Fibroblast of mammary gland (primary cell): ENCODE data around the gene CYS1.
"Not testable (repeated sequence)": the region's sequence is repeated elsewhere in the genome, so short reads cannot be mapped to it uniquely, and the experiment has no call there.

Experiments
- DNase-seq: peaks from one replicate; pipeline ENCODE4 v3.0.0-alpha.2; 2010; ENCODE audit warnings: low read depth
- H3K4me3 ChIP-seq: 2 replicates; pipeline ENCODE4 v1.5.1; 2011; ENCODE audit warnings: low read depth, mild to moderate bottlenecking, low read length, moderate library complexity; ENCODE audit not compliant: control insufficient read depth
- TF ChIP-seq, protein P1 (sequence below): conservative IDR thresholded peaks from 2 replicates; pipeline ENCODE4 v1.5.1; 2011; ENCODE audit warnings: low read depth, low read length, inconsistent platforms; ENCODE audit not compliant: control insufficient read depth, insufficient read depth

The CYS1 gene

DNA sequence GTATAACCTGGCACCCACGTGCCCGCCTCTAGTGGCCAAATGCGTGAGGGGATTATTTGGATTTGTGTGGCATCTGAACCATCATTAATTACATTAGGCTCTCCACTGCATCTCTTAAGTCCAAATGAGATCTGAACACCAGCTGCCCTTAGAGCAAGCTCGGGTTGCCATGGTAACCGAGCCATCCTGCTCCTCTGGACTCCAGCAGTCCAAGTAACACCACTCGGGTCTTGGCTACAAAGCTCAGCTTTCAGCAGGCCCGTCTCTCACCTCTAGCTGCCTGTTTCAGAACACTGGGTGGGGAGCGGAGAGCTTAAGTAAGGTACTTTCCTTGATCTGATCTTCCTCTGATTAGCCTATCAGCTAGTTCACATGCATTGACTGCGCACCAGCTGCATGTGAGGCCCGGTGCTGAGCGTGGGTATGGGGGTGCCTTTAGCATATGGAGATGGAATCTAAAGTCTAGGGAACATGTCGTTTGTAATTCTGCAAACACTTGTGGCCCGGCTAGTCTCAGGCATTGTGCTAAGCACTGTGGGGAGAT, 14.1 kb upstream of the CYS1 start:
- H3K4me3 ChIP-seq, result no peak overlapping the region
- no peak for DNase-seq
- TF ChIP-seq, protein P1, sequence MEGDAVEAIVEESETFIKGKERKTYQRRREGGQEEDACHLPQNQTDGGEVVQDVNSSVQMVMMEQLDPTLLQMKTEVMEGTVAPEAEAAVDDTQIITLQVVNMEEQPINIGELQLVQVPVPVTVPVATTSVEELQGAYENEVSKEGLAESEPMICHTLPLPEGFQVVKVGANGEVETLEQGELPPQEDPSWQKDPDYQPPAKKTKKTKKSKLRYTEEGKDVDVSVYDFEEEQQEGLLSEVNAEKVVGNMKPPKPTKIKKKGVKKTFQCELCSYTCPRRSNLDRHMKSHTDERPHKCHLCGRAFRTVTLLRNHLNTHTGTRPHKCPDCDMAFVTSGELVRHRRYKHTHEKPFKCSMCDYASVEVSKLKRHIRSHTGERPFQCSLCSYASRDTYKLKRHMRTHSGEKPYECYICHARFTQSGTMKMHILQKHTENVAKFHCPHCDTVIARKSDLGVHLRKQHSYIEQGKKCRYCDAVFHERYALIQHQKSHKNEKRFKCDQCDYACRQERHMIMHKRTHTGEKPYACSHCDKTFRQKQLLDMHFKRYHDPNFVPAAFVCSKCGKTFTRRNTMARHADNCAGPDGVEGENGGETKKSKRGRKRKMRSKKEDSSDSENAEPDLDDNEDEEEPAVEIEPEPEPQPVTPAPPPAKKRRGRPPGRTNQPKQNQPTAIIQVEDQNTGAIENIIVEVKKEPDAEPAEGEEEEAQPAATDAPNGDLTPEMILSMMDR, result no peak

DNA sequence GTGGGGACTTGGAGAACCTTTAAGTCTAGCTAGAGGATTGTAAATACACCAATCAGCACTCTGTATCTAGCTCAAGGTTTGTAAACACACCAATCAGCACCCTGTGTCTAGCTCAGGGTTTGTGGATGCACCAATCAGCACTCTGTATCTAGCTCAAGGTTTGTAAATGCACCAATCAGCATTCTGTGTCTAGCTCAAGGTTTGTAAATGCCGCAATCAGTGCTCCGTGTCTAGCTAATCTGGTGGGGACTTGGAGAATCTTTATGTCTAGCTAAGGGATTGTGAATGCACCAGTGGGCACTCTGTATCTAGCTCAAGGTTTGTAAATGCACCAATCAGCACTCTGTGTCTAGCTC, 11.7 kb upstream of the CYS1 start:
- not testable (repeated sequence) for H3K4me3 ChIP-seq, DNase-seq

DNA sequence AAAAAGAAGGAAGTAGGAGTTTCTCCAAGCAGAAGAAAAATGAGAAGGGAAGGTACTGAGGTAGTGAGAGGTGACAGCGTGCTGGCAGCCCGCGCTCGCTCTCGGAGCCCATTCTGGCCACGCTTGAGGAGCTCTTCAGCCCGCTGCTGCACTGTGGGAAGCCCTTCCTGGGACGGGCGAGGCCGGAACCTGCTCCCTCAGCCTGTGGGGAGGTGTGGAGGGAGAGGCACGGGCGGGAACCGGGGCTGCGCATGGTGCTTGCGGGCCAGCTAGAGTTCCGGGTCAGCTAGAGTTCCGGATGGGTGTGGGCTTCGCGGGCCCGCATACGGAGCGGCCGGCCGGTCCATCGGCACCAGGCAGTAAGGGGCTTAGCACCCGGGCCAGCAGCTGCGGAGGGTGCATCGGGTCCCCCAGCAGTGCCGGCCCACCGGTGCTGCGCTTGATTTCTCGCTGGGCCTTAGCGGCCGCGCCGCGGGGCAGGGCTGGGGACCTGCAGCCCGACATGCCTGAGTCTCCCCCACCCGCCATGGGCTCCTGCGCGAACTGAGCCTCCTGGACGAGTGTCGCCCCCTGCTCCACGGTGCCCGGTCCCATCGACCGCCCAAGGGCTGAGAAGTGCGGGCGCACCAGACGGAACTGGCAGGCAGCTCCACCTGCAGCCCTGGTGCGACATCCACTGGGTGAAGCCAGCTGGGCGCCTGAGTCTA, 11.1 kb upstream of the CYS1 start:
- TF ChIP-seq, protein P1, result no peak
- H3K4me3 ChIP-seq, result no peak overlapping the region
- no peak for DNase-seq

DNA sequence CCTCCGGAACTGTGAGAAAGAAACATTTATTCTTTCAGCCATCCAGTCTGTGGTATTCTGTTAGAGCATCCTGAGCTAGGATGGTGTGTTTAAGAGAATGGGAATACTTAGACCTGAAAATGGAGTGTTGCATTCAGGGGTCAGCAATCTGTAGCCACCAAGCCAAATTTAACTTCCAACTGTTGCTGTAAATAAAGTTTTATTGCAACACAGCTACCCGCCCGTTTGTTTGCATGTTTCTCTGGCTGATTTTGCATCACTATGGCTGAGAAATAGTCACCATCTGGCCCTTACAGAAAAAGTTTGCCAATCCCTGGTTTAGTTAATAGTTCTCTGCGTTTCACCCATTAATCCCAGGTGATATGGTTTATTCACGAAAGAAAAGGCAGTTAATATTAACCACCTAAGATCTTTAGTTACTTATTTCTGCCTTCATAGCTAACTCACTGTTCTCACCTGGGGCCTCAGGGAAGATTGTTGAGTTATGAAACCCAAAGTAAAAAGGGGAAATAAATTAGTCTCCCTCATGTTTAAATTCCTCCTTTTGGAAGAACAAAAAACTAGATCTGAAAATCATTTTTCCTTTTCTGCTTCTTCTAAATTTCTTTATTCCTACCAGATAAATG, 9.5 kb upstream of the CYS1 start:
- no peak overlapping the region for H3K4me3 ChIP-seq
- no peak for DNase-seq
- TF ChIP-seq, protein P1, result no peak

DNA sequence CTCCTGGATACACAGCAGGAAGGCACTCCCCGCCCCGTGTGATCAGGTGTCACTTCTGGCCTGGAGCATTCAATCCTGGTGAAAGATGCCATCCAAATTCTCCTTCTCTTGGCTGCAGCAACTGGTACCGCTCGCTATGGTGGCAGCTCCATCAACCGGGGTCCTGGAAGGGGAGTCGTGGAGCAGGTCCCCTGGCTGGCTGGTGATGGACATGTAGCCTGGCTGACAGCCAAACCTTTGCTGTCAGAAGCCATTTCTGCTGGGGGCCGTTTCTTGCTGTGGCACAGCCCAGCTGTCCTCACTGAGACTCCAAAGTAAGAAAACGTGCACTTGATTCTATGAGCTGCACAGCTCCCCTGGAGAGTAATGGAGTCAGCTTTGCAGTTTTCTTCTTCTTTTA, 7.1 kb upstream of the CYS1 start:
- TF ChIP-seq, protein P1, result no peak
- no peak for DNase-seq

DNA sequence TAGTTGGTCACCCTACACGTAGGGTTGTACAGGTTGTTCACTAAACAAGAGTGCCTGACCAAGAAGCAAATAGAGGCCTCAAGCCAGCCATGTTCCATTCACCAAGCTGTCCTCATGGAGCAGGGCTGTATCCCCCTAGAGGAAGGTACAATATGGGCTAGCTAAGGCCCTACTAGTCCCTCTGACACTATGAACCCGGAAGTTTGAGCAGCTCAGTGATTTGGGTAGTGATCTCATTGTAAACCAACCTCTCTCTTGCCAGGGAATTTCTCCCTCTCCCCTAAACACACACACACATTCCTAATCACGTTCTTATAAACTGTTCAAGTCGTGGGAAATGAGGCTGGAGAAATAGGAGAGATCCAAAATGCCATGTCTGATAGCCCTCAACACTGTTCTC, 6.7 kb upstream of the CYS1 start:
- no peak overlapping the region for H3K4me3 ChIP-seq
- DNase-seq, result no peak
- TF ChIP-seq, protein P1, result no peak

More for the DNA sequence above, 7.1 kb upstream of the CYS1 start:
- no peak overlapping the region for H3K4me3 ChIP-seq

DNA sequence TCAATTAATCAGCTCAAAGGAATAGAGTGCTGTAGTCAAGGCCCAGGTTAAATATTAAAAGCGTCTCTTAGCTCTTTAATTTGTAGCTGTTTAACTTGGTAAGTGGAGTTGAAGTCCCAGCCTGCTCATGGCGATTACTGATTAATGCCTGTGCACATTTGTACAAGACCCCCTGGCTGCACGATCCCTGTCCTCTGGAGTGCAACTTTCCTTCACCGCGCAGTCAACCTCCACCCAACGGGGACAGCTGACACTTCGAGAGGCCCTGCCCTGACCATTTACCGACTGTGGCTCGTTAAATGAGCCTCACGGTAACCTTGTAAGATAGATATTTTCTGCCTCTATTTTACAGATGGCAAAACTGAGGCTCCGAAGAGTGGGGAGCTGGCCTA, 5.5 kb upstream of the CYS1 start:
- no peak for DNase-seq
- H3K4me3 ChIP-seq, result no peak overlapping the region
- TF ChIP-seq, protein P1, result no peak
